ENCODE results near the gene C2orf78.

GRCh38 chr2:73776869-73777519 is 7.0 kb upstream of the C2orf78 start:
- no peak for TF ChIP-seq CTCF (IDR thresholded peaks at IDR 0.05; ENCODE audit: insufficient read depth, low read depth, low read length)
- TF ChIP-seq EZH2 (IDR thresholded peaks at IDR 0.05; ENCODE audit: insufficient read depth, low read length) = no peak
